NCI-H187 (cell line): Measurements from ENCODE around the gene FRMD4A.
"Not testable (repeated sequence)": the region's sequence is repeated elsewhere in the genome, so short reads cannot be mapped to it uniquely, and the experiment has no call there.

Source experiments
- DNase-seq, 2 experiments: peaks; one replicate each; lab custom pipeline; 2025; lab: John Stamatoyannopoulos, UW

The FRMD4A gene

DNA sequence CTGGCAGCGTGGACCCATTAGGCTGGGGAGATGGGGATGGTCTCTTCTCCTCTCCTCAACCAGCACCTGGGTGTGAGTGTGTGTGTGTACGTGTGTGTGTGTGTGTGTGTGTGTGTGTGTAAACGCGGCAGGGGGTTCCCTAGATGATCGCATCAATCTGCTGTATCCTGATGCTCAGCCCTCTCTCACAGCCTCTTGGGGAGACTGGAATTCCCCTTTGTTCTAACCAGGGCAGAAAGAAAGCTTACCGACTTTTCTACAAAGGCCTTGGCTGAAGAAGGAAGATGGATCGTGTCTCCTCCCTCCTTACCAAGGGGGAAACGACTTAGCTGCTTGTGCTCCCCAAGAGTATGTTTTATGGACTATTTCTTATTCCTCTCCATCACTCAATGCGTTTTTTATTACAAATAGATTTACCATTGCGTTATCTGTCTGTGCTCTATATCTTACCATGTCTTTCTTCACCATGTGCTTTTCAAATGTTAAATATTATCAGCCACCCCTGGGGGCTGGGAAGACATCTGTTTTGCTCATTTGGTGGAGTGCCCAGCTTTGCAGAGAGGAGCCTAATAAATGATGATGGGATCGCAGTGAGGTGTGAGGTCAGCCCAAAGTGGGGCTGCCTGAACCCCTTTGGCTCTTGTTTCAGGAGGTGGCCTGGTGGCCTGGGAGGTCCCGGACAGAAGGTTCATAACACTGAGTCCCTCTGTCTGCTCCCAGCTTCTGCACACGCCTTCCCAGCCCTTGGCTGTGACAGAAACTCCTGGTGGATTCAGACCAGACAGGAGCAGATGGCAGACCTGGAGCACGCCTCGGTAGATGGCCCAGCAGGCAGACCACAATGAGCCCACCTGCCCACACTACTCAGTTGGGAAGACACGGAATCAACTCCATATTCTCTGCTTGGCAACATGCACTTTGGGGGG lies 481.9 kb downstream of the FRMD4A start:
- DNase-seq, result no peak

DNA sequence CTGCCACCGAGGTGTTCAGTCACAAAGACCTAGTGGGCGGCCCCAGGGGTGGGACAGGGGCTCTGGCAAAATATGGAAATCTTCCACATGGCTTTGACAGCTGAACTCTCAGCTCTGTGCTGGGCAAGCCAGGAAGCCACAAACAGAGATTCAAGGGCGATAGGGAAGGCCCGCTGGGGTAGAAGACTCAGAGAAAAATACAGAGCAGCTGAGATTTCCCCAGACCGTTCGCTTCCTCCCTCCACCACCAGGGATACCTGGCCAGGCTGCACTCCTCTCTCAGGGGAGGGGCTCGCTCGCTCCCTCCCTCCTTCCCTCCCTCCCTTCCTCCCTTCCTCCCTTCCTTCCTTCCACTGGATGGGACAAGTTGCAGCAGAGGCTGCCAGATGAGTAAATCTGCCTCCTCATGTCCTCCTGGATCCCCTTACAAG lies 483.5 kb downstream of the FRMD4A start:
- no peak for DNase-seq

GRCh38 chr10:13845897-13846296 lies 484.8 kb downstream of the FRMD4A start:
- DNase-seq, result no peak

GRCh38 chr10:13844651-13845050 lies 486.1 kb downstream of the FRMD4A start:
- no peak for DNase-seq

GRCh38 chr10:13842117-13842516 lies 488.6 kb downstream of the FRMD4A start:
- DNase-seq, result no peak

DNA sequence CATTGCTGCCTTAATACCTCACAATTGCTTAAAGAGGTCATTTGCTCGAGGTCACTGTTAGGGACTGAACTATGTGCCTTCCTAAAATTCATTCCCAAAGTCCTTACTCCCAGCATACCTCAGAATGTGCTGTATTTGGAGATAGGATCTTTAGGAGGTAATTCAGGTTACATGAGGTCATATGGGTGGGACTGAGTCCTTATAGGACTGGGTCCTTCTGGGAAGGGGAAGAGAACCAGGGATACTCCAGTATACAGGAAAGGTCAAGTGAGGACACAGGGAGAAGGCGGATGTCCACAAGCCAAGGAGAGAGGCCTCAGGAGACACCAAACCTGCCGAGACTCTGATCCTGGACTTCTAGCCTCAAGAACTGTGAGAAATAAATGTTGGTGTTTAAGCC lies 490.7 kb downstream of the FRMD4A start:
- no peak for DNase-seq

GRCh38 chr10:13839430-13839990 lies 491.2 kb downstream of the FRMD4A start:
- no peak for DNase-seq

GRCh38 chr10:13839030-13839429 lies 491.7 kb downstream of the FRMD4A start:
- no peak for DNase-seq

- no peak for DNase-seq
Observed at GRCh38 chr10:13837966-13838365, 492.8 kb downstream of the FRMD4A start.

DNA sequence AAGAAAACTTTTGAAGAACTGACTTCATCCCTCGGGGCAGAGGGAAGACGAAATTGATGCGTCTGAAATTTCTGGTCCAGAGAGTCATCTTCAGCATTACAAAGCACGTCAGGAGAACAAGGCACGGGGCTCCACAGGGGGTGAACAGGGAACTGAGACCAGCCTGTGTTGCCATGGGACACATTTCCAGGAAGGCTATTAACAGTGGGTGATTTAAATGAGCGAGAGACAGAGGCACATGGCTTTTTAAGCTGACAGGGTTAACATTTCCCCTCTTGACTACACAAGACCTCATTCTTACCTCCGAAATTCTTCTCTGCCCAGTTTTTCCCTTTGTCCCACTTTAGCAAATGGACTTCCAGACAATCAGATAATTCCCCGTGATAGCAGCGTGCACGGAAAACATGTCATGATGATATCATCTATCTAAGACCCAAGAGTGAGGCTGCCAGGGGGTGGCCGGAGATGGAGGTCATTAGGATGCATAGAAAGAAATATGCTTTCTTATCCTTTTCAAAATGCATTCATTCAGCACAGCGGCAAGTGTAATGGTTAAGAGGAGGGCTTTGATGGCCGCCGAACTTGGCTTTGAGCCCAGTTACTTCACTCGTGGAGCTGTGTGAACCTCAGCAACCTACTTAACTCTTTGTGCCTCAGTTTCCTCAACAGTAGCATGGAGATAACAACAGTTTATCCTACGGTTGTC lies 496.0 kb downstream of the FRMD4A start:
- DNase-seq, result no peak

DNA sequence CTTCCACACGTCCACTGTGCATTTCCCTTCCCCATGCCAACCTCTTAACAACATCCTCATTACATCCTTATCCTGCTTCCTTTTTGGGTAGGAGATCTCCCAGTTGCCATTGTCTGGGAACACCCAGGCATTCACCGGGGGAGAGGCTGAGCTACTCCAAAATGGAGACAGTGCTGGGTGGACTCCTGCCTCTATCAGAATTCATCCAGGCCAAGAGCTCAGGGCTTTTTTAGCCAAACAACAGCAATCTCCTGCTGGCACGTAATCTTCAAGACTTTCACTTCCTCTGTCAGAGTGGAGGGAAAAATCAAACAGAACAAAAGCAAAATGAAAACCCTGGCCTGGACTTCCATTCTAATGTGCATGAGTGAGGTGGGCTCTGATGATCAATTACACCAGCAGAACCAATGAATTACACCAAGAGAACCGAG lies 499.0 kb downstream of the FRMD4A start:
- DNase-seq, result no peak

DNA sequence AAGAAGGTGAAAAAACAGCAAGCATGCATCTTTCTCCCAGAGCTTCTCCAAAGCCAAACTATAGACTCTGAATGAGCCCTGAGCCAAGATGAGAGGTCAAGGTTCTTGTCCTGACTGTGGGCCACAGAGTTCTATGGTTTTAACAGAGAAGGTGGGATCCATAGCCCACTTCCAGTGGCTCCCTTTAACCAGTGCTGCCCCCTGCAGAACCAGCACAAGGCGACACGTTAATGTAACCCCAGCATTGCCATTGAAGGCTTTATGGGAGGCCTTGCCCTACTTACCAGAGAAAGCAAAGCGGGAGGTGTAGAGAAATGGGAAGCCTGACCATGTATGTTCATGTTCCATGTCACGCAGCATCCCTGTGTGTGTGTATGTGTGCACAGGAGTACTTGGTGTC lies 500.3 kb downstream of the FRMD4A start:
- no peak for DNase-seq

DNA sequence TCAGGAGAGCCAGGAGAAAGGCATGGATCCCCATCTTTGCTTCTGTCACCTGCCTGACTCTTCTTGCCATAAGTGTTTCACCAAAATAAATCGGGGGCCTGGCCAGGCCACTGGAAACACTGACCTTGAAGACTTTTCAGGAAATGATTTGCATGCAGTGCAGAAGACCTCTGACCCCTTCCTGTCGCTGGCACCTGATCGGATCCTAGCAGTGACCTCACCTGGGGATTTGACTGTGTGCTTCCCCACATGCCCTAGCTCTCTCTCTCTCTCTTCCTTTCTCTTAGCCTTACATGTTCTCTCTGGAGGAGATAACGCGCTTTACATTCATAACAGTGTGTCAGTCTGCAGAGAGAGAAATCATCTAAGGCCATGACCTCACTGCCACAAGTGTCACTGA lies 500.9 kb downstream of the FRMD4A start:
- DNase-seq, result no peak

DNA sequence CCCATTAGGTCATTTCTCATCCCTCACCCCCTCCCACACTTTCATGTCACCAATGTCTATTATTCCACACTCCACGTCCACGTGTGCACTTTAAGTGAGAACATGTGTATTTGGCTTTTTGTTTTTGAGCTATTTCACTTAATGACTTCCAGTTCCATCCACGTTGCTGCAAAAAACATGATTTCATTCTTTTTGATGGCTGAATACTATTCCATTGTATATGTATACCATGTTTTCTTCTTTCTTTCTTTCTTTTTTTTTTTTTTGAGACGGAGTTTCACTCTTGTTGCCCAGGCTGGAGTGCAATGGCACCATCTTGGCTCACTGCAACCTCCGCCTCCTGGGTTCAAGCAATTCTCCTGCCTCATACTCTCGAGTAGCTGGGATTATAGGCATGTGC lies 502.4 kb downstream of the FRMD4A start:
- DNase-seq, result not testable (repeated sequence)

DNA sequence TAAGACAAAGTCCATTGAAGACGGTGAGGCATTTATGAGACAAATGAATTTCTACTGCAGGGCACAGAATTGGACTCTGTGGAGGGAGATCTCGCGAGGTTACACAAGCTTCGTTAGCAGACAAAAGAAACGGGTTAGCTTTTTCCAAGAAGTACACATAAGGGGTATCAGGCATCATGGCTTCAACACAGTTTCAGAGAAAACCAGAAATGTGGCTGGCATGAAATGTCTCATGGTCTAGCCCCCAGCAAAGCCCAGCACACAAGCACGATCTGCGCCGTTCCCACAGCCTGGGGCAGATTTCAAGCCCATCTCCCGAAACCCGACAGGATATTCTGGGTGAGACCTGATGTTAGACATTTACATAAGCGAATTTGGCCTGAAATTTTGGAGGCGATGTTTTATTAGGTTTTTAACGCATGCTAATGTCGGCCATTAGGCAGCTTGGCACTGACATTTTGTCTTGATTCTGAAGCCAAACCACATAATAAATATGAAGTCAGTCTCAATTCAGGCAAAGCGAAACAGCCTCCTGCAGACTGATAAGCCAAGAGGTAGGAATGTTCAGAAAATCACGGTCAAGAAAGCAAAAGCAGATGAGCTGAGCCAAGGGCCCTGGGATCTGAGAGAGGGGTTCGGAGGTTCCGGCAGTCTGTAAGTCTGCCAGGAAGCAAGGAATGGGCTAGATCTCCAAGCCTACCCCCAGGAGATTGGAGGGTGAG lies 503.5 kb downstream of the FRMD4A start:
- no peak for DNase-seq

DNA sequence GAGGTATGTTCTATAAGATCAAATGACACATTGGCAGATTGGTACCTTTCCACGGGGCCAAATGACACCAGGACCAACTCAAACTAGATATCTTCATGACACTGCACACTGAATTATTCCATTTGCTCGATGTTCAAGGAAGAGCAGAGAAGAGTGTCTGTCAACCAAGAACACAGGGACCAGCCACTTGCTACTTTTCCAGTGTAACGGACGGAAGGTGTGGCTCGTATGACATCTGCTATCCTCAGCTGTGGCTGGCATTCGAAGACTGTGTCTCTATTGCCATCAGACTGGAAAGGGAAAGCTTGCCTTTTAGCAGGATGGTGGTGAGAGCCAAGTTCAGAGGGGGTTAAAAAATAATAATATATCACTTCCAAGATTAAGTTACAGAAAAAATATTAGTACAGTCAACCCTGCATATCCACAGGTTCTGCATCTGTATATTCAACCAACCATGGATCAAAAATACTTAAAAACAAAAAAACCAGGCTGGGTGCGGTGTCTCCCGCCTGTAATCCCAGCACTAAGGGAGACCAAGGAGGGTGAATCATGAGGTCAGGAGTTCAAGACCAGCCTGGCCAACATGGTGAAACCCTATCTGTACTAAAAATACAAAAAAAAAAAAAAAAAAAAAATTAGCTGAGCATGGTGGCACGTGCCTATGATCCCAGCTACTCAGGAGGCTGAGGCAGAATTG lies 506.9 kb downstream of the FRMD4A start:
- DNase-seq, result no peak

- DNase-seq, result no peak
Observed at GRCh38 chr10:13823096-13823708, 507.5 kb downstream of the FRMD4A start.

DNA sequence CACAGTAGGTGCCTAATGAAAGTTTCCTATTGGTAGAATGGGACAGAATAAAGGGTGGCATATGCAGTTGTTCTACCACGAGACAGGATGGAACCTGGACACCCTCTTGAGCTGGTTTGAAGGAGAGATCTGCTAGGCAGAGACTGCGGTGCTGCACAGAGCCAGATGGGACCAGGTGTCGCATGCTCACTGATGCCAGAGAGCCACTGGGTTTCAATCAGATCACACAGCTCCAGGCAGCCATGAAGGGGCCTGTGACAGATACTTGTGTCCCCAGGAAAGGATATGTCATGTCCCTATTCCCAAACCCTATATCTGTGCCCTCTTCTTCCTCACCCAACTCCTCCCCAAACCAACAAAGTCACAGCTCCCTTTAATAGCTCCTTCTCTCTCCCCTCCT lies 508.2 kb downstream of the FRMD4A start:
- DNase-seq, result no peak

- no peak for DNase-seq
Observed at GRCh38 chr10:13820964-13821337, 509.8 kb downstream of the FRMD4A start.

- DNase-seq, result no peak
Observed at GRCh38 chr10:13820119-13820963, 510.4 kb downstream of the FRMD4A start.
